ENCODE results near the gene KLK7. TPM values are rescaled to one million over a fixed set of nuclear protein-coding genes. Genes with fewer than 3 reads are reported as not detected.

The KLK7 gene
- total RNA-seq, 1 donor from 2014 or later, result 9.3 TPM

- no peak for DNase-seq (ENCODE audit: low read depth)
- no peak overlapping the region for H3K4me3 ChIP-seq (ENCODE audit: low read depth, low read length)
- TF ChIP-seq CTCF (conservative IDR thresholded peaks at IDR 0.05; ENCODE audit: low read depth, low read length), result no peak
Measured at GRCh38 chr19:51012661-51013190, 29.0 kb upstream of the KLK7 start.

- H3K4me3 ChIP-seq (ENCODE audit: low read depth, low read length), result no peak overlapping the region
- TF ChIP-seq CTCF (conservative IDR thresholded peaks at IDR 0.05; ENCODE audit: low read depth, low read length), result no peak
- no peak for DNase-seq (ENCODE audit: low read depth)
Measured at GRCh38 chr19:51010066-51010795, 26.5 kb upstream of the KLK7 start.

GRCh38 chr19:51009061-51009891, 25.6 kb upstream of the KLK7 start:
- DNase-seq (ENCODE audit: low read depth), result no peak
- H3K4me3 ChIP-seq (ENCODE audit: low read depth, low read length), result no peak overlapping the region
- TF ChIP-seq CTCF (conservative IDR thresholded peaks at IDR 0.05; ENCODE audit: low read depth, low read length), result no peak

- no peak for DNase-seq (ENCODE audit: low read depth)
- H3K4me3 ChIP-seq (ENCODE audit: low read depth, low read length), result no peak overlapping the region
- no peak for TF ChIP-seq CTCF (conservative IDR thresholded peaks at IDR 0.05; ENCODE audit: low read depth, low read length)
Measured at GRCh38 chr19:51007488-51007887, 23.8 kb upstream of the KLK7 start.

DNA sequence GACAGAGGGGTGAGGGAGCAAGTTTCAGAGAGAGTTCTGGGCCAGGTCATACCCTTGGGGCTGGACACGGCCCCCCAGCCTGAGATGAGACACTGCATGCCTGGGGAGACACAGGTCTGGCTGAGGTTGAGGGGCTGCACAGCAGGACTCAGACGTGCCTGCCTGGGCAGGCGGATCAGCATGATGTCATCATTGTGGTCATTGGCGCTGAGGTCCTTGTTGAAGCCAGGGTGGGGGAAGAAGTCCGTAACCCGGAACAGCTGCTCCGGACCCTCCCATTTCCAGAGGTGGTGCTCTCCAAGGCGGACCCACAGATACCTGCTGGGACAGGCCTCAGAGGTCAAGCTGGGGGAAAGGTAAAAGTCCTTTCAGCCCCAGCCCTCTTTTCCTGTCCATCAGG, 22.7 kb upstream of the KLK7 start:
- TF ChIP-seq CTCF (conservative IDR thresholded peaks at IDR 0.05; ENCODE audit: low read depth, low read length), result no peak
- DNase-seq (ENCODE audit: low read depth), result no peak
- no peak overlapping the region for H3K4me3 ChIP-seq (ENCODE audit: low read depth, low read length)

DNA sequence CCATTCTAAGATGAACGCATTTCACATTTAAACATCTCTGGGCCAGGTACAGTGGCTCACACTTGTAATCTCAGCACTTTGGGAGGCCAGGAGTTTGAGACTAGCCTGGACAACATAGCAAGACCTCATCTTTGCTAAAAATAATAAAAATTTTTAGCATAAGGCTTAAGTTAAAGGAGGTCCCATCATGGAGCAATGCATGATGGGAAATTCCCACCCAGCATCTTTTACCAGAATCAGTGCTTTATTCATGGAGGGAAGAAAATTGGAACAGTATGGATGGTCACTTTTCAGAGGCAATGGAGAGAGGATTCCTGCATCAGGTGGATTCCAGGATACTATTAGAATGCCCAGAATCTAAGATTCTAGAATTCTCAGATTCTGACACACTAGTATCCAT, 21.5 kb upstream of the KLK7 start:
- no peak for TF ChIP-seq CTCF (conservative IDR thresholded peaks at IDR 0.05; ENCODE audit: low read depth, low read length)
- no peak for DNase-seq (ENCODE audit: low read depth)
- H3K4me3 ChIP-seq (ENCODE audit: low read depth, low read length), result no peak overlapping the region
